ENCODE data around the gene KDM1B.

The KDM1B gene, protein sequence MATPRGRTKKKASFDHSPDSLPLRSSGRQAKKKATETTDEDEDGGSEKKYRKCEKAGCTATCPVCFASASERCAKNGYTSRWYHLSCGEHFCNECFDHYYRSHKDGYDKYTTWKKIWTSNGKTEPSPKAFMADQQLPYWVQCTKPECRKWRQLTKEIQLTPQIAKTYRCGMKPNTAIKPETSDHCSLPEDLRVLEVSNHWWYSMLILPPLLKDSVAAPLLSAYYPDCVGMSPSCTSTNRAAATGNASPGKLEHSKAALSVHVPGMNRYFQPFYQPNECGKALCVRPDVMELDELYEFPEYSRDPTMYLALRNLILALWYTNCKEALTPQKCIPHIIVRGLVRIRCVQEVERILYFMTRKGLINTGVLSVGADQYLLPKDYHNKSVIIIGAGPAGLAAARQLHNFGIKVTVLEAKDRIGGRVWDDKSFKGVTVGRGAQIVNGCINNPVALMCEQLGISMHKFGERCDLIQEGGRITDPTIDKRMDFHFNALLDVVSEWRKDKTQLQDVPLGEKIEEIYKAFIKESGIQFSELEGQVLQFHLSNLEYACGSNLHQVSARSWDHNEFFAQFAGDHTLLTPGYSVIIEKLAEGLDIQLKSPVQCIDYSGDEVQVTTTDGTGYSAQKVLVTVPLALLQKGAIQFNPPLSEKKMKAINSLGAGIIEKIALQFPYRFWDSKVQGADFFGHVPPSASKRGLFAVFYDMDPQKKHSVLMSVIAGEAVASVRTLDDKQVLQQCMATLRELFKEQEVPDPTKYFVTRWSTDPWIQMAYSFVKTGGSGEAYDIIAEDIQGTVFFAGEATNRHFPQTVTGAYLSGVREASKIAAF

DNA sequence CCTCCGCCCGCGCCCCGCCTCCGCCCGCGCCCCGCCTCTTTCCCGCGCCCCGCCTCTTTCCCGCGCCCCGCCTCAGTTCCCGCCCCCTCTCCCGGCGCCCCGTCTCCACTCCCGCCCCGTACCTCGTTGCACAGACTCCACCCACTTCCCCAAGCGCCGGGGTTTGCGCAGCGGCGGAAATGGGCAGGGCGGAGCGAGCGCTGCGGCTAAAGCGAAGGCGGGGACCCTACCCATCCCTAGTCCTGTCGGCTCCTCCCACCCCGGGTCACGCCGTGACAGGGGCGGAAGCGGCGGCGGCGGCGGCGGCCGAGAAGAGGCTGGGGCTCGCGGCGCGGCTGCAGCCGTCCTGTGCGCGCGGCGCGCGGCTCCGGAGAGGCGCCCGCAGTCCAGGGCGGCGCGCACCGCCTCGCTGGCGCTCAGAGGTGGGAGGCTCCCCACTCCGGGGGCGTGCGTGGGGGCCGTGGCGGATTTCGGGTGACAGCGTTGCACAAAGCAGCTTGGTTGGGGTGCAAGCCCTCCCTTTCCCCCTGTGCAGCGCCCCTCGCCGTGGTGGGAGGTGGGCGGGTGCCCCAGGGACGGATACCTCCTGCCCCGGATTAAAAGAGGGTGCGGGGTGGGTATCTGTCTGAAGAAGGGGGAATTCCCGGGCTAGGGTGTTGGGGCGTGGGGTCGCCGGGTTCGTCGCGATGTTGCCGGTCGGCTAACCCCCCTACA lies at the start of gene KDM1B:
TSS of gene KDM1B (plus strand) at position 273 of the 714 bp plus-strand sequence. CDS start 4,474 bp downstream, outside the sequence.
- DNase-seq: peak; percentile 99

- no peak for DNase-seq
These were observed 48.2 kb upstream of the KDM1B start for GRCh38 chr6:18107061-18107460.

GRCh38 chr6:18110162-18110561 lies 45.1 kb upstream of the KDM1B start:
- DNase-seq: no peak

- no peak for DNase-seq
These were observed 39.9 kb upstream of the KDM1B start for GRCh38 chr6:18115356-18115755.

- DNase-seq: no peak
These were observed 38.1 kb upstream of the KDM1B start for GRCh38 chr6:18117136-18117535.

- DNase-seq: peak; percentile 55
These were observed 36.9 kb upstream of the KDM1B start for GRCh38 chr6:18118330-18118729.

- DNase-seq: no peak
These were observed 36.0 kb upstream of the KDM1B start for GRCh38 chr6:18119236-18119635.

GRCh38 chr6:18121580-18122127 lies 33.6 kb upstream of the KDM1B start:
- peak; percentile 47 for DNase-seq

DNA sequence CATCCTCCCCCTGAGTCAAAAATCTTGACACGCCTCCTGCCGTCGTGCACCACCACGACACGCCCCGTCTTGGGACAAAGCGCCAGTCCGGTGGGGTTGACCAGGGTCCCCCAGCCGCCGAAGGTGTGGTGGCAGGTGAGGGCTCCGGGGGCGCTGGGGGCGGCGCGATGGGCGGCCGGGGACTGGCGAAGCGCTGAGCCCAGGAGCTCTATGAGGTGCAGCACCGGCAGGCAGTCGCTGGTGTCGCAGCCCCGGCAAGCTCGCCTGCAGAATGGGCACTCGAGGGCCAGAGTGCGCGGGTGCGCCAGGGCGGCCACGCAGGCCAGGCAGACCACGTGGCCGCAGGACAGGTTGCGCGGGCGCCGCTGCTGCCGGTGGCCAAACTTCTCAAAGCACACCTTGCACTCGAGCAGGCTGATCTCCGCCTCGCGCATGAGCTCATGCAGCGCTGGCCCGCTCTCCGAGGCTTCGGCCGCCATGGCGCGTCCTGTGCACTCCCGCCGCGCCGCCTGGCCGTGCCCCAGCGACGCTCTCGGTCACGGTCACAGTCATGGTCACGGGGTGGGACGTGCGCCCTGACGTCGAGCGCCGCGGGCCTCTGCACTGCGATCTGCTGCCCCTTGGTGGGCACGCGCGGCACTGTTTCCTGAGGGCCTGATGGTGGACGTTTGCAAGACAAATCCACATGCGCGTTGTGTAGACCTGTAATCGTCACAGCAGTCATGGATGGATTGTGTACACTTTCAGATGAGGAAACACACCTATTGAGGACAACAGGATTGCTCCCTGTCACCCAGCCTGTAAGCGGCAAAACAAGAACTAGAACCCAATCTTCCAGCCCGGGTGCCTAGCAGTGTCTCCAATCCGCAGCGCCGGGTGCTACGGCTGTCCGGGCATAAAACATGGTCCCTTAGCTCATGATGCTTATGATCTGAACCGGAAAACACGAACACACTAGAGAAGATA lies 32.8 kb upstream of the KDM1B start, which contains the start of gene NHLRC1:
TSS of gene NHLRC1 (minus strand) at position 550 of the 966 bp plus-strand sequence. CDS start at position 479, 71 bp downstream.
- no peak for DNase-seq

DNA sequence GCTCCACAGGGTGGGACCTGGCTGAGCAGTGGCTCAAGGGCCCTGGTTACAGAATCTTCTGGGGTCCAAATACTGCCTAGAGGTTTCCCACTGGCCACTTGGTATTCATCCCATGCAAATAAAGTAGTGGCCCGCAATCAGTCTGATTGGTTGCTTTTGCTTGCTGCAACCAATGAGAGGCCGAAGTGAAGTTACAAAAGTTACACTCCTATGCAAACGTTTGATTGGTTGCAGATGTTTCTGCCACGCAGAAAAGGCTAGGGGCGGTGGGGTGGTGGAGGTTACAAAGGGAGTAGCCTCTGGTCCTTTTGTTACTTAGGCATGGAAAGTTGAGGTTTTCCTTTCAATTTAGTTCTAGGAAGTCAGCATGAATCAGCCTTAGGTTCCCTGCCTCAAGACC lies 29.1 kb upstream of the KDM1B start:
- no peak for DNase-seq

GRCh38 chr6:18132346-18132745 lies 22.9 kb upstream of the KDM1B start:
- DNase-seq: peak; percentile 86

- no peak for DNase-seq
These were observed 20.1 kb upstream of the KDM1B start for GRCh38 chr6:18135171-18135570.

- no peak for DNase-seq
These were observed 19.0 kb upstream of the KDM1B start for GRCh38 chr6:18136260-18136659.

DNA sequence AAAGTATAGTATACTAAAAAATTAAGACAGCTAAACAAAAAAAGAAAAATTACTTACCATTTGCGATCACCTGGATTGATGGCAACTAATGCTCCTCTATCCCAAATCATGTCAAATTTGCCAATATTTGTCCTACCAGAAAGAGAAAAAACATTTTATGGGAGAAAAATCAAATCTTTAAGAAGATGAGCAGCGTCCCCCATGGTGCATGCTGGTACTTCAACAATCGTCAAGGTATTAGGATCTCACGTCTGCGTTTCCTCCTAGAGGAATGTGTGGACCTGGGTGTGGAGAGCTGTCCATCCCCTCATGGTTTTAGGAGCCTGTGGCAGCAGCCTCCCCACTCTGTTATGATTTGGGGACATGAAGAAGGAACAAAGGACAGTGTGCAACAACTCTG lies 16.3 kb upstream of the KDM1B start:
- DNase-seq: no peak

- DNase-seq: no peak
These were observed 15.1 kb upstream of the KDM1B start for GRCh38 chr6:18139935-18140621.

DNA sequence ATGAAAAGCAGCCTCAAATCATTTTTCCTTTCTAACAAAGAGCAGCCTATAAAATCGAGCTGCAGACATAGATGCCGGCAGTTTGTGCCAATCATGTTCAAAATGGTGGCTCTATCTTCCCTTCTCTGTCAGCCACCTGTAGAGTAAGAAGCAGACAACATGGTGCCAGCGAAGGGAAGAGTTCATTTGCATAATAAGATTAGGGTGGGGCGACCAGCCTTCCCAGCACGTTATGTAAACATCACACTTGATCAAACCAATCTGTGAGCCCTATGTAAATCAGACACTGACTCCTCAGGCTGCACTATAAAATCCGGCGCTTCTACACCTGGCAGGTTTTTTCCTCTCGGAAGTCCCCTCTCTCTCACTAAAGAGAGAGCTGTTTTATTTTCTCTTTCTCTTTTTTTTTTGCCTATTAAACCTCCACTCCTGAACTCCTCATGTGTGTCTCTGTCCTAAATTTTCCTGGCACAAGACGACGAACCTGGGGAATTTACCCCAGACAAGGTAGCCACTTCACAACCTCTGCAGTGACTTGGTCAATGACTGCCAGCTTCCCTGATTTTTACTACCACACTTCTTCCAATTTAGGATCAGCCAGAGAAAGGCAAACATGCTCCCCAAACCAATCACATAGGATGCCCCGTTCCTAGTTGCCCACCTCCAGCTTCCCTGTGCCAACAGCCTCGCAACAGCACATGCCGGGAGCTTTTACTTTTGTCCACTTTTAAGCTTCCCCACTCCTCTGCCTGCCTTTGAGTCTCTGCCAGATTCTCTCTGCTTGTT lies 13.2 kb upstream of the KDM1B start:
- DNase-seq: peak; percentile 94

DNA sequence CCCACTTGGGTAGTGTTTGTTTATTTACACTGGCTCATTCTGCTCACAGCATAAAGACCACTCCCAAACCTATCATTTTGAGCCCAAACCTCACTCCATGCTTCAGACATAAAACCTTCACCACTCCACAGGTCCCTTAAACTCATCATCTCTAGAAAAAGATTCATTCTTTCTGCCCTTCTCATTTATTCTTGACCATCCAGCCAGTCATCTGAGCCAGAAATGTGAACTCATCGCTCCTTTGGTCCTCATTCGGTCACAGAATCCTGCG lies 12.7 kb upstream of the KDM1B start:
- DNase-seq: no peak

DNA sequence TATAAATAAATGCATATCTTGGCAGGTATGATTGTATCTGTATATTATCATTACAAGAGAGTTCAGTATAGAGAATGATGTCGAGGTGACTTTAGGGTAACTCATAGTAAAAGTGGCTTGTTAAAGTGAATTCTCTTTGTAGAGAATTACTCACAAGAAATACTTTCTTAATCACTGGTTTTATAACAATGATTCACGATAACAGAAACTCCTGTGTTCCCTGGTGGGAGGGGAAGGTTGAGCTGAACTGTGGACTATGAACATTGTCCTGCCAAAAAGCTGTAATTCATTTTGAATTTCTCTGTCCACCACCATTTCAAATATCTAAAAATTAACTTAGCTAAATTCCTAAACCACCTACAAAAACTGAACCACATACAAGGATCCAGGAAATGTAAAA lies 8.1 kb upstream of the KDM1B start:
- no peak for DNase-seq

DNA sequence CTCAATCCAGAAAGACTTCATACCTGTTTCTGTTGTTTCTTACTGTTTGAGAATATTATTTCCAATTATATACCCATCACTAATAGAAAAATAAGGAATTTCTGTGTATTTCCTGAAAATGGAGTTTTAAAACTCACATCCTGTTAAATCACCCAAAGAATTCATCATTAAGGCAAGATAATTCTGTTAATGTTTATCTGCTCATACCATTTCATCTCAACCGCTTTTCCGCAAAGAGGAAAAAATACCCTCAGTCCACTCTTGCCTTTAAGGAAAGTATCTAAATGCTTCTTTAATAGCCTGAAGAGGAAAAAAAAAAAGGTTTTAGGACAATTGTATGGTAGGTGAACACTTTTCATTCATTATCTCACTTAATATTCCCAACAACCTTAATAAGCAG lies 7.6 kb upstream of the KDM1B start:
- DNase-seq: no peak

DNA sequence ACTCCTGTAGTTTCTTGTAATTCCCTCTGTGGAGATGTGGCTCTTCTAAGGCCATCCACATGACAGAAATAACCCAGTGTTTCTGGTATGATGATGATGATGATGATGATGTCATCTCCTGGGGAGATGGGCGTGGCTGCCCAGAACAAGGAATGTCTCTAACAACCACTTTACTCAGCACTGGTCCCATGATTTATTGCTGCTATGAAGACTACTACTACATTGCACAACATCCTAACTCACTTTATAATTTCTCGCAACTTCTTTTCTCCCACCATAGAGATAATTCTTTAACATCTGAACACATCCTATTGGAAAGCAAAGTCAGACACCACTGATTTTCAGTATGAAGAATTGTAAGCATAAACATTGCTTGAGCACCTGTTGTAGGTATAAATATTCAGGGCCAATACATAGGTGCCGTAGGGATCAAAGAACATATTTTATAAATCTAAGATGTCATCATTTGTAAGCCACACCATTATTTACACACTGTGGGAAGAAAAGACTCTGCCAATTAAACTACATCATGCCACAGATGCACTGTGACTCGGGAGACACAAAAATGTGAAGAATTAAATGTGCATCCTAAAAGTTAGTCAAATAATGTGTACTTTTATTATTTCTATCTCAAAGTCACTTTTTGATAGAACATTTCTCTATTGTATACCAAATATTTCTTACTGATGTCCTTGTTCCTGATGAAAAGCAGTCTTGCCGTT lies 6.8 kb upstream of the KDM1B start:
- DNase-seq: no peak
